ENCODE data around the gene SEC23IP.

The SEC23IP gene

GRCh38 chr10:119940487-119940886 is 48.0 kb downstream of the SEC23IP start:
- no peak for DNase-seq (ENCODE audit: low read depth in 2 of 2)

- no peak for DNase-seq (ENCODE audit: low read depth in 2 of 2)
Observed at GRCh38 chr10:119942973-119943372, 50.4 kb downstream of the SEC23IP start.

- no peak for DNase-seq (ENCODE audit: low read depth in 2 of 2)
Observed at GRCh38 chr10:119945805-119946204, 53.3 kb downstream of the SEC23IP start.

GRCh38 chr10:119947300-119947699 is 54.8 kb downstream of the SEC23IP start:
- no peak for DNase-seq (ENCODE audit: low read depth in 2 of 2)

GRCh38 chr10:119957451-119957850 is 64.9 kb downstream of the SEC23IP start:
- no peak for DNase-seq (ENCODE audit: low read depth in 2 of 2)

GRCh38 chr10:119962837-119963236 is 70.3 kb downstream of the SEC23IP start:
- DNase-seq (ENCODE audit: low read depth in 2 of 2), result no peak

GRCh38 chr10:119967066-119967465 is 74.5 kb downstream of the SEC23IP start:
- no peak for DNase-seq (ENCODE audit: low read depth in 2 of 2)

GRCh38 chr10:119969609-119970008 is 77.1 kb downstream of the SEC23IP start:
- no peak for DNase-seq (ENCODE audit: low read depth in 2 of 2)

- DNase-seq (ENCODE audit: low read depth in 2 of 2), result no peak
Observed at GRCh38 chr10:119970107-119970506, 77.6 kb downstream of the SEC23IP start.

- DNase-seq (ENCODE audit: low read depth in 2 of 2), result no peak
Observed at GRCh38 chr10:119970963-119971362, 78.4 kb downstream of the SEC23IP start.

GRCh38 chr10:119973281-119973680 is 80.8 kb downstream of the SEC23IP start:
- no peak for DNase-seq (ENCODE audit: low read depth in 2 of 2)

- DNase-seq (ENCODE audit: low read depth in 2 of 2), result no peak
Observed at GRCh38 chr10:119976421-119976820, 83.9 kb downstream of the SEC23IP start.

GRCh38 chr10:119980956-119981750 is 88.6 kb downstream of the SEC23IP start:
- no peak for DNase-seq (ENCODE audit: low read depth in 2 of 2)

- no peak for DNase-seq (ENCODE audit: low read depth in 2 of 2)
Observed at GRCh38 chr10:119981826-119982225, 89.3 kb downstream of the SEC23IP start.

- no peak for DNase-seq (ENCODE audit: low read depth in 2 of 2)
Observed at GRCh38 chr10:119988333-119988732, 95.8 kb downstream of the SEC23IP start.

GRCh38 chr10:119989966-119990365 is 97.4 kb downstream of the SEC23IP start:
- no peak for DNase-seq (ENCODE audit: low read depth in 2 of 2)

- DNase-seq (ENCODE audit: low read depth in 2 of 2), result no peak
Observed at GRCh38 chr10:119991066-119991465, 98.5 kb downstream of the SEC23IP start.

GRCh38 chr10:119991816-119992215 is 99.3 kb downstream of the SEC23IP start:
- no peak for DNase-seq (ENCODE audit: low read depth in 2 of 2)

Data from stimulated activated CD8-positive, alpha-beta memory T cell treated with anti-CD3 and anti-CD28 coated beads, Interleukin-7, amount 100 ng/mL, for 1 hour (primary cell).